ENCODE measurements around the gene ITPR2. TPM values are rescaled to one million over a fixed set of nuclear protein-coding genes. Genes with fewer than 3 reads are reported as not detected.

ITPR2 gene
- total and polyA plus RNA-seq, 2 of the 13 experiments (the other 11 are each of a cell fraction or from before 2014, with no cell fraction given), result 31.9 to 81.9 TPM

DNA sequence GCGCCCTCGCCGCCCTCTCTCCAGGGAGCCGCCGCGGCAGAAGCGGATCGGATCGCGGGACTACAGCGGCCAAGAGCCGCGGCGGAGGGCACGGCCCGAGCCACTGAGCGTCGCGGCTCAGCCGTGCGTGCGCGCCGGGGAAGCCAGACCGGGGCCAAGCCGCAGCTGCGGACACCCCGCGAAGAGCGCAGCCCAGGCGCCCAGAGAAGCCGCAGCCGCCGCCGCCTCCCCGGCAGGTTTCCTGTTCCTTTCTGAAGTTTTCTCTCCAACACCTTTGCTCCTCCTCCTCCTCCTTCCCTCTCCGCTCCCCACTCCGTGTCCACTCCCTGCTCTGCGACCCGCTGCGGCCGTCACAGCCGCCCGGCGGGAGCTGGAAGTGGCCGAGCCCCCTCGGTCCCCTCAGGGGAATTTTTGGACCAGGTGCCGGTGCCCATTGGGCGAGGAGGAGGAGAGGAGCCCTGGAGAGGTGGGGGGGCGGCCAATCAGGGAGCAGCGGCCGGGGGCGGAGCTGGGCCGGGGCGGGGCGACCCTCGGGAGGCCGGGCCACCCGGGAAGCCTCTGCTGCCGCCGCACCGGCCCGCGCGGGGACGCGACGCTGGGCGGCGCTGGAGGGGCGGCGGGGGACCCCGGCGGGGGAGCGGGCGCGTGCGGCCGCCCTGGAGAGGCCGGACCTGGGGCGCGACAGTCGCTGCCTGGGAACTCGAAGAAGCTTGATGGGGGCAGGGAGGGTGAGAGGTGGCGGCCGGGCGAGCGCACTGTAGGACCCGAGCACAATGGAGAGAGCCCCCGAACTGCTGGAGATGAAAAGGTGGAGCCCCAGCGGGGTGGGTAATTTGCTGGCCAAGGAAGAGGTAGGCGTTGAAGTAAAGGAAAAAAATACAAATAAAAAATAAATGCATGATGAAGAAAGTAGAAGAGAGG lies at the start of gene ITPR2 (continued):
- TF ChIP-seq, protein P1, sequence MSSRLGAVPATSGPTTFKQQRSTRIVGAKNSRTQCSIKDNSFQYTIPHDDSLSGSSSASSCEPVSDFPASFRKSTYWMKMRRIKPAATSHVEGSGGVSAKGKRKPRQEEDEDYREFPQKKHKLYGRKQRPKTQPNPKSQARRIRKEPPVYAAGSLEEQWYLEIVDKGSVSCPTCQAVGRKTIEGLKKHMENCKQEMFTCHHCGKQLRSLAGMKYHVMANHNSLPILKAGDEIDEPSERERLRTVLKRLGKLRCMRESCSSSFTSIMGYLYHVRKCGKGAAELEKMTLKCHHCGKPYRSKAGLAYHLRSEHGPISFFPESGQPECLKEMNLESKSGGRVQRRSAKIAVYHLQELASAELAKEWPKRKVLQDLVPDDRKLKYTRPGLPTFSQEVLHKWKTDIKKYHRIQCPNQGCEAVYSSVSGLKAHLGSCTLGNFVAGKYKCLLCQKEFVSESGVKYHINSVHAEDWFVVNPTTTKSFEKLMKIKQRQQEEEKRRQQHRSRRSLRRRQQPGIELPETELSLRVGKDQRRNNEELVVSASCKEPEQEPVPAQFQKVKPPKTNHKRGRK (CRISPR knock-in tag; IDR thresholded peaks at IDR 0.05), result no peak
- TF ChIP-seq SALL2 (CRISPR knock-in tag; IDR thresholded peaks at IDR 0.05) (no peak; the same call in 1 of the 2 replicates), ELF1 (CRISPR knock-in tag; IDR thresholded peaks at IDR 0.05) (peak; percentile 33; the same call in 1 of the 2 replicates), ONECUT2 (CRISPR knock-in tag; IDR thresholded peaks at IDR 0.05) (no peak), TOE1 (CRISPR knock-in tag; IDR thresholded peaks at IDR 0.05) (no peak; the same call in 1 of the 2 replicates), SMARCC2 (IDR thresholded peaks at IDR 0.05) (no peak), RBM39 (IDR thresholded peaks at IDR 0.05; ENCODE audit: low read depth, low read length, poor library complexity, severe bottlenecking) (no peak), CREB1 (IDR thresholded peaks at IDR 0.05) (no peak), CREB1 (CRISPR knock-in tag; IDR thresholded peaks at IDR 0.05) (no peak), PPARG (CRISPR knock-in tag; conservative IDR thresholded peaks at IDR 0.05) (no peak; the same call in 1 of the 2 replicates), ZNF251 (CRISPR knock-in tag; IDR thresholded peaks at IDR 0.05) (no peak), ZNF607 (CRISPR knock-in tag; IDR thresholded peaks at IDR 0.05; ENCODE audit: borderline replicate concordance) (peak; percentile 62; the same call in 1 of the 2 replicates), ZNF550 (CRISPR knock-in tag; IDR thresholded peaks at IDR 0.05; ENCODE audit: borderline replicate concordance) (no peak)
- TF ChIP-seq, protein P2, sequence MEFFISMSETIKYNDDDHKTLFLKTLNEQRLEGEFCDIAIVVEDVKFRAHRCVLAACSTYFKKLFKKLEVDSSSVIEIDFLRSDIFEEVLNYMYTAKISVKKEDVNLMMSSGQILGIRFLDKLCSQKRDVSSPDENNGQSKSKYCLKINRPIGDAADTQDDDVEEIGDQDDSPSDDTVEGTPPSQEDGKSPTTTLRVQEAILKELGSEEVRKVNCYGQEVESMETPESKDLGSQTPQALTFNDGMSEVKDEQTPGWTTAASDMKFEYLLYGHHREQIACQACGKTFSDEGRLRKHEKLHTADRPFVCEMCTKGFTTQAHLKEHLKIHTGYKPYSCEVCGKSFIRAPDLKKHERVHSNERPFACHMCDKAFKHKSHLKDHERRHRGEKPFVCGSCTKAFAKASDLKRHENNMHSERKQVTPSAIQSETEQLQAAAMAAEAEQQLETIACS (CRISPR knock-in tag; IDR thresholded peaks at IDR 0.05), result 0 out of 2 replicates have a peak, but pooled peaks have one; percentile 24
- TF ChIP-seq, protein P3, sequence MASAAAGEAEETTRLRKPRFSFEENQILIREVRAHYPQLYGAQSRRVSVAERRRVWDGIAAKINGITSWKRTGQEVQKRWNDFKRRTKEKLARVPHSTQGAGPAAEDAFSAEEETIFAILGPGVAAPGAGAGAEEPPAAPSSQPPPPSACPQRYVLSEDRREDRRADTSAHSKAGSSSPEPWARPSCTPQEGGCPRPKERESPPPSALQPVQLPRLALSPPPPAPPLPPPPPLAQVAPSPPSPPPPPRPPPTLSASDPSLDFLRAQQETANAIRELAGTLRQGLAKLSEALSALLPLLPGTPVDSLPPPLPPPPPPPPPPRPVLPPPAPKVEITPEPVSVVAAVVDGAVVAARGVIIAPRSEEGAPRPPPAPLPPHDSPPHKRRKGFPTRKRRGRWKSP (CRISPR knock-in tag; IDR thresholded peaks at IDR 0.05), result peak; percentile 57; the same call in 1 of the 2 replicates
- TF ChIP-seq, protein P4, sequence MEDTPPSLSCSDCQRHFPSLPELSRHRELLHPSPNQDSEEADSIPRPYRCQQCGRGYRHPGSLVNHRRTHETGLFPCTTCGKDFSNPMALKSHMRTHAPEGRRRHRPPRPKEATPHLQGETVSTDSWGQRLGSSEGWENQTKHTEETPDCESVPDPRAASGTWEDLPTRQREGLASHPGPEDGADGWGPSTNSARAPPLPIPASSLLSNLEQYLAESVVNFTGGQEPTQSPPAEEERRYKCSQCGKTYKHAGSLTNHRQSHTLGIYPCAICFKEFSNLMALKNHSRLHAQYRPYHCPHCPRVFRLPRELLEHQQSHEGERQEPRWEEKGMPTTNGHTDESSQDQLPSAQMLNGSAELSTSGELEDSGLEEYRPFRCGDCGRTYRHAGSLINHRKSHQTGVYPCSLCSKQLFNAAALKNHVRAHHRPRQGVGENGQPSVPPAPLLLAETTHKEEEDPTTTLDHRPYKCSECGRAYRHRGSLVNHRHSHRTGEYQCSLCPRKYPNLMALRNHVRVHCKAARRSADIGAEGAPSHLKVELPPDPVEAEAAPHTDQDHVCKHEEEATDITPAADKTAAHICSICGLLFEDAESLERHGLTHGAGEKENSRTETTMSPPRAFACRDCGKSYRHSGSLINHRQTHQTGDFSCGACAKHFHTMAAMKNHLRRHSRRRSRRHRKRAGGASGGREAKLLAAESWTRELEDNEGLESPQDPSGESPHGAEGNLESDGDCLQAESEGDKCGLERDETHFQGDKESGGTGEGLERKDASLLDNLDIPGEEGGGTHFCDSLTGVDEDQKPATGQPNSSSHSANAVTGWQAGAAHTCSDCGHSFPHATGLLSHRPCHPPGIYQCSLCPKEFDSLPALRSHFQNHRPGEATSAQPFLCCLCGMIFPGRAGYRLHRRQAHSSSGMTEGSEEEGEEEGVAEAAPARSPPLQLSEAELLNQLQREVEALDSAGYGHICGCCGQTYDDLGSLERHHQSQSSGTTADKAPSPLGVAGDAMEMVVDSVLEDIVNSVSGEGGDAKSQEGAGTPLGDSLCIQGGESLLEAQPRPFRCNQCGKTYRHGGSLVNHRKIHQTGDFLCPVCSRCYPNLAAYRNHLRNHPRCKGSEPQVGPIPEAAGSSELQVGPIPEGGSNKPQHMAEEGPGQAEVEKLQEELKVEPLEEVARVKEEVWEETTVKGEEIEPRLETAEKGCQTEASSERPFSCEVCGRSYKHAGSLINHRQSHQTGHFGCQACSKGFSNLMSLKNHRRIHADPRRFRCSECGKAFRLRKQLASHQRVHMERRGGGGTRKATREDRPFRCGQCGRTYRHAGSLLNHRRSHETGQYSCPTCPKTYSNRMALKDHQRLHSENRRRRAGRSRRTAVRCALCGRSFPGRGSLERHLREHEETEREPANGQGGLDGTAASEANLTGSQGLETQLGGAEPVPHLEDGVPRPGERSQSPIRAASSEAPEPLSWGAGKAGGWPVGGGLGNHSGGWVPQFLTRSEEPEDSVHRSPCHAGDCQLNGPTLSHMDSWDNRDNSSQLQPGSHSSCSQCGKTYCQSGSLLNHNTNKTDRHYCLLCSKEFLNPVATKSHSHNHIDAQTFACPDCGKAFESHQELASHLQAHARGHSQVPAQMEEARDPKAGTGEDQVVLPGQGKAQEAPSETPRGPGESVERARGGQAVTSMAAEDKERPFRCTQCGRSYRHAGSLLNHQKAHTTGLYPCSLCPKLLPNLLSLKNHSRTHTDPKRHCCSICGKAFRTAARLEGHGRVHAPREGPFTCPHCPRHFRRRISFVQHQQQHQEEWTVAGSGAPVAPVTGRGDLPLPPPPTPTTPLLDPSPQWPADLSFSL (CRISPR knock-in tag; IDR thresholded peaks at IDR 0.05), result no peak
